OCI-LY7 (cell line): ENCODE results near the gene TMEM59L. TPM values are rescaled to one million over a fixed set of nuclear protein-coding genes. Genes with fewer than 3 reads are reported as not detected.

Source experiments
- BruUV-seq: library from RNA; stranded (reverse); fragments of 400-500 nt; replicated peaks from 2 replicates; lab custom pipeline; 2021; lab: Mats Ljungman, UMichigan
- CTCF ChIA-PET: fragments of 300-600 bp; sonication (Branson Sonifier 250); formaldehyde crosslinking; loops from one replicate; lab custom pipeline; 2022; ENCODE audit warnings: antibody characterized with exemption; ENCODE audit not compliant: unreplicated experiment; lab: Charles Lee
- POLR2A ChIA-PET: fragments of 300-600 bp; sonication (Branson Sonifier 250); formaldehyde crosslinking; loops from one replicate; lab custom pipeline; 2022; ENCODE audit warnings: antibody characterized with exemption; lab: Charles Lee
- DNase-seq: peaks from one replicate; pipeline ENCODE4 v3.0.0-alpha.2; 2015; ENCODE audit warnings: low spot score
- H2AFZ ChIP-seq: fragments of 200-600 bp; sonication (generic), shearing (Covaris generic); 2 replicates; pipeline ENCODE4 v1.6.1; 2014; ENCODE audit warnings: mild to moderate bottlenecking, antibody characterized with exemption, low read length, moderate library complexity
- H3K27ac ChIP-seq: fragments of 200-600 bp; sonication (generic); 2 replicates; pipeline ENCODE4 v1.5.1; 2014; ENCODE audit warnings: mixed run types, low read depth, mild to moderate bottlenecking, moderate library complexity, low read length, inconsistent platforms; ENCODE audit not compliant: poor library complexity, severe bottlenecking
- H3K36me3 ChIP-seq: fragments of 200-600 bp; sonication (generic); 2 replicates; pipeline ENCODE4 v1.6.1; 2014; ENCODE audit warnings: mild to moderate bottlenecking, antibody characterized with exemption, low read length, moderate library complexity, mixed read lengths; ENCODE audit not compliant: insufficient read depth
- H3K4me1 ChIP-seq: fragments of 200-600 bp; sonication (generic); 2 replicates; pipeline ENCODE4 v1.5.1; 2014; ENCODE audit warnings: mild to moderate bottlenecking, low read length; ENCODE audit not compliant: insufficient read depth, poor library complexity, severe bottlenecking
- H3K4me2 ChIP-seq: fragments of 200-600 bp; sonication (generic); 2 replicates; pipeline ENCODE4 v1.6.1; 2014; ENCODE audit warnings: mild to moderate bottlenecking, low read length
- H3K4me3 ChIP-seq: fragments of 200-600 bp; sonication (generic); 2 replicates; pipeline ENCODE4 v1.5.1; 2014; ENCODE audit warnings: mild to moderate bottlenecking, low read depth, low read length; ENCODE audit not compliant: poor library complexity, severe bottlenecking
- H3K79me2 ChIP-seq: fragments of 200-600 bp; sonication (generic); 2 replicates; pipeline ENCODE4 v1.6.1; 2016; ENCODE audit warnings: low read depth, mild to moderate bottlenecking, low read length, moderate library complexity, mixed read lengths; ENCODE audit not compliant: insufficient read depth
- H3K9me2 ChIP-seq: fragments of 200-600 bp; sonication (generic); 2 replicates; pipeline ENCODE4 v1.6.1; 2016; ENCODE audit warnings: mild to moderate bottlenecking, low read length, mixed read lengths; ENCODE audit not compliant: insufficient read depth
- H3K9me3 ChIP-seq: fragments of 200-600 bp; sonication (generic); 2 replicates; pipeline ENCODE4 v1.6.1; 2014; ENCODE audit warnings: mild to moderate bottlenecking, mixed run types, low read length, mixed read lengths
- H4K20me1 ChIP-seq: fragments of 200-600 bp; sonication (generic); 2 replicates; pipeline ENCODE4 v1.6.1; 2014; ENCODE audit warnings: mild to moderate bottlenecking, antibody characterized with exemption, low read length, moderate library complexity, mixed read lengths; ENCODE audit not compliant: insufficient read depth
- CTCF ChIP-seq: fragments of 200-600 bp; sonication (generic); conservative IDR thresholded peaks from 2 replicates; pipeline ENCODE4 v1.5.1; 2014; ENCODE audit warnings: mild to moderate bottlenecking, antibody characterized with exemption, low read length, moderate library complexity, mixed read lengths
- EZH2phosphoT487 ChIP-seq: fragments of 200-600 bp; sonication (generic); IDR thresholded peaks from 2 replicates; pipeline ENCODE4 v1.6.1; 2018; ENCODE audit warnings: low read depth, borderline replicate concordance, mild to moderate bottlenecking, mixed run types, antibody characterized with exemption, low read length, moderate library complexity, mixed read lengths
- intact Hi-C: fragments of 100-400 bp; cut with micrococcal nuclease; formaldehyde crosslinking; loops from one replicate; pipeline ENCODE4 v1.10.0; 2022; ENCODE audit not compliant: unreplicated experiment
- total RNA-seq, 2 experiments: library from RNA; depleted of rRNA in 1 of 2; stranded (reverse); fragments of >200 nt in 1 of 2; shearing (Covaris generic) in 1 of 2; gene quantifications; 2 replicates each; pipeline ENCODE4 v1.2.3, GENCODE V29; 2014 to 2022

TMEM59L gene
- total RNA-seq, 2 experiments from 2014 or later: 0.84 to 1.0 TPM

- Histone ChIP-seq H3K9me3 (no peaks in the 10 kb centered on the region), H3K4me2 (peak overlapping the region; percentile 73), H2AFZ (peak overlapping the region; percentile 62), H4K20me1 (no peaks in the 10 kb centered on the region), H3K9me2 (no peaks in the 10 kb centered on the region), H3K4me3 (peak overlapping the region; percentile 73), H3K79me2 (no peaks in the 10 kb centered on the region), H3K4me1 (peaks cover 19% of the 10 kb centered on the region), H3K36me3 (no peaks in the 10 kb centered on the region), H3K27ac (peak overlapping the region; percentile 17)
- ChIA-PET POLR2A (no interaction called here), CTCF (no interaction called here)
- intact Hi-C loops: loop anchor here (2.0 kb wide), 1 partner anchor 48 kb away; the partner anchor contains the start of gene REX1BD
- DNase-seq: peak; percentile 95
- TF ChIP-seq EZH2phosphoT487 (no peak), CTCF (no peak)
- no TSS peak for BruUV-seq
Observed at GRCh38 chr19:18636183-18636968, 23.7 kb downstream of the TMEM59L start.

- Histone ChIP-seq H3K27ac (peak within 1 kb of the TSS; percentile 17), H2AFZ (peak within 1 kb of the TSS; percentile 62), H3K79me2 (no peaks in the 10 kb centered on the region), H3K9me3 (no peaks in the 10 kb centered on the region), H3K36me3 (no peaks in the 10 kb centered on the region), H3K4me2 (peak within 1 kb of the TSS; percentile 73), H3K9me2 (no peaks in the 10 kb centered on the region), H3K4me3 (peak within 1 kb of the TSS; percentile 73), H3K4me1 (peaks cover 19% of the 10 kb centered on the region), H4K20me1 (no peaks in the 10 kb centered on the region)
- CTCF ChIA-PET: no interaction called here
- BruUV-seq: no TSS peak
- intact Hi-C loops: loop anchor here (2.0 kb wide), 1 partner anchor 48 kb away; the partner anchor contains the start of gene REX1BD
- POLR2A ChIA-PET: no interaction called here
- TF ChIP-seq EZH2phosphoT487 (no peak), CTCF (no peak)
- no peak for DNase-seq
Observed at GRCh38 chr19:18636969-18637629, 24.4 kb downstream of the TMEM59L start, which contains the start of gene KLHL26. TSS of gene KLHL26 (plus strand) at chr19:18637028. CDS start at chr19:18637055, 27 bp downstream.
